Breast epithelium (tissue), 3 donors: Measurements from ENCODE around the gene CHRNE.

Experiments used
- POLR2A ChIP-seq: fragments of 450-650 bp; IDR thresholded peaks from one replicate; pipeline ENCODE4 v1.6.1; 2016; ENCODE audit warnings: antibody characterized with exemption, mild to moderate bottlenecking, moderate library complexity
- TF ChIP-seq, protein P1 (sequence below), 3 donors: fragments of 450-650 bp; IDR thresholded peaks; one replicate each; pipeline ENCODE4 v1.5.1; 2016 to 2017; ENCODE audit warnings: antibody characterized with exemption in 3 of 3, mild to moderate bottlenecking in 3 of 3, moderate library complexity in 3 of 3

DNA sequence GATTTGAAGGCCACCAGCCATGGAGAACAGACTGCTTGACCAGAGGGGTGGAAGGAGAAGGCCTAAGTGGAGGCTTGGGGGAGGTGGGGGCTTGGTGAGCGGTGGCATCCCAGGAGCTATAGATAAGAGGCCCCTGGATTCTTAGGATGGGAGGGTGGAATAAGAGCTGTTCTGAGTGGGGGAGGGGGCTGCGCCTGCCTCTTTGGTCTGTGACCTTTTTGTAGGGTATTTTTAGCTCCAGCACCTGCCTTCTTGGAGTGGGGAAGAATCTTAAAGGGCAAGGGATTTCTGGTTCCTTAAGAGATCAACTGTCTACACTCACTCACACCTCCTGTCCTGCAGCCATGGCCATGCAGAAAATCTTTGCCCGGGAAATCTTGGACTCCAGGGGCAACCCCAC is 48.6 kb upstream of the CHRNE start:
- TF ChIP-seq POLR2A: no peak
- TF ChIP-seq, protein P1, sequence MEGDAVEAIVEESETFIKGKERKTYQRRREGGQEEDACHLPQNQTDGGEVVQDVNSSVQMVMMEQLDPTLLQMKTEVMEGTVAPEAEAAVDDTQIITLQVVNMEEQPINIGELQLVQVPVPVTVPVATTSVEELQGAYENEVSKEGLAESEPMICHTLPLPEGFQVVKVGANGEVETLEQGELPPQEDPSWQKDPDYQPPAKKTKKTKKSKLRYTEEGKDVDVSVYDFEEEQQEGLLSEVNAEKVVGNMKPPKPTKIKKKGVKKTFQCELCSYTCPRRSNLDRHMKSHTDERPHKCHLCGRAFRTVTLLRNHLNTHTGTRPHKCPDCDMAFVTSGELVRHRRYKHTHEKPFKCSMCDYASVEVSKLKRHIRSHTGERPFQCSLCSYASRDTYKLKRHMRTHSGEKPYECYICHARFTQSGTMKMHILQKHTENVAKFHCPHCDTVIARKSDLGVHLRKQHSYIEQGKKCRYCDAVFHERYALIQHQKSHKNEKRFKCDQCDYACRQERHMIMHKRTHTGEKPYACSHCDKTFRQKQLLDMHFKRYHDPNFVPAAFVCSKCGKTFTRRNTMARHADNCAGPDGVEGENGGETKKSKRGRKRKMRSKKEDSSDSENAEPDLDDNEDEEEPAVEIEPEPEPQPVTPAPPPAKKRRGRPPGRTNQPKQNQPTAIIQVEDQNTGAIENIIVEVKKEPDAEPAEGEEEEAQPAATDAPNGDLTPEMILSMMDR (IDR thresholded peaks at IDR 0.05): no peak
